Measurements from ENCODE around the gene PRDM15. TPM values are rescaled to one million over a fixed set of nuclear protein-coding genes. Genes with fewer than 3 reads are reported as not detected.

The PRDM15 gene
- total RNA-seq, 2 experiments from 2014 or later, result 13.2 to 14.5 TPM

GRCh38 chr21:41761934-41762635, 117.1 kb downstream of the PRDM15 start:
- DNase-seq (no peak), ATAC-seq (no peak)
- H3K4me3 Mint-ChIP-seq, result no peak overlapping the region
- H3K36me3 Mint-ChIP-seq (ENCODE audit: low read depth), result no peaks in the 10 kb centered on the region
- TF ChIP-seq CTCF (IDR thresholded peaks at IDR 0.05), result no peak
- intact Hi-C loops (cut with micrococcal nuclease), result no loop called here
- H3K27ac Mint-ChIP-seq, result no peak overlapping the region
- ChIA-PET POLR2A (no interaction called here), CTCF (interaction anchor here (1.5 kb wide), 1 partner anchor 16 kb away, joined by 3 read pairs; no protein-coding TSS in a partner anchor)
- no peaks in the 10 kb centered on the region for H3K9me3 Mint-ChIP-seq
- peaks cover 8% of the 10 kb centered on the region for H3K4me1 Mint-ChIP-seq (ENCODE audit: low read depth)
- peaks cover 51% of the 10 kb centered on the region for H3K27me3 Mint-ChIP-seq

DNA sequence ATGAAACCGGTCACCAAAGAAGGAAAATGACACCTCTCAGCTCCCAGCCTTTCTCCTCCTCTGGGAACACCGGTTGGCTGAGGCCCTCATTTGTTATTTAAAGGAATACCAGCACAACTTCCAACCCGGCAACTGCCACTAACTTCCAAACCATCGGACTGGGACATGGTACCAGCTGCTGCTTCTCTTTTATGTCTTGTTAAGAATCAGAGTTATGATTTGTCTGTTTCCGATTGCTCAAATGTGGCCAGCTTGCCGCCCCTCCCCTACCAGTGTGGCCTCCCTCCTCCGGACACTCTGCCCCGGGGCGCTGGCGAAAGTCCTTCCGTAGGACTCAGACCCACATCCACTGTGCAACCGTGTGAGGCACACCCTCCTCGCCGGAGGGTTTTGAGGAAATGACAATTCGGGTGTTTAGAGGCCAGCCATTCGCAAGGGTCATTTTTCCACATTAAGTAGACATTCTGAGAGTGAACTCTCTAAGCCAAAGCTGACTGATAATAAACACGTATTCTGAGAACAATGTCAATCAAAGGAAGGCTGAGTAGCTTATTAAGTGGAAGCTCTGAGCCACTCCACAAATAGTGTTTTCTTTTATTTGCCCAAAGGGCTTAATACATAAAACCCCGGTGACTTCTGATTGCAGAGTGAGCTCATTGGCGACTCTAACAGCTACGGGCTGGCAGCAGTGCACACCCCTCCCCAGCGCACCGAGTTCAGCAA, 117.8 kb downstream of the PRDM15 start:
- H3K4me3 Mint-ChIP-seq, result no peak overlapping the region
- H3K27ac Mint-ChIP-seq, result no peak overlapping the region
- peaks cover 50% of the 10 kb centered on the region for H3K27me3 Mint-ChIP-seq
- H3K9me3 Mint-ChIP-seq, result no peaks in the 10 kb centered on the region
- no peak for DNase-seq
- POLR2A ChIA-PET, result no interaction called here
- intact Hi-C loops (cut with micrococcal nuclease), result no loop called here
- CTCF ChIA-PET, result interaction anchor here (1.5 kb wide), 2 partner anchors 17 to 55 kb away, joined by 3 to 4 read pairs; no protein-coding TSS in a partner anchor
- peaks cover 7% of the 10 kb centered on the region for H3K4me1 Mint-ChIP-seq (ENCODE audit: low read depth)
- no peaks in the 10 kb centered on the region for H3K36me3 Mint-ChIP-seq (ENCODE audit: low read depth)
- ATAC-seq, result no peak
- TF ChIP-seq CTCF (IDR thresholded peaks at IDR 0.05), result no peak

DNA sequence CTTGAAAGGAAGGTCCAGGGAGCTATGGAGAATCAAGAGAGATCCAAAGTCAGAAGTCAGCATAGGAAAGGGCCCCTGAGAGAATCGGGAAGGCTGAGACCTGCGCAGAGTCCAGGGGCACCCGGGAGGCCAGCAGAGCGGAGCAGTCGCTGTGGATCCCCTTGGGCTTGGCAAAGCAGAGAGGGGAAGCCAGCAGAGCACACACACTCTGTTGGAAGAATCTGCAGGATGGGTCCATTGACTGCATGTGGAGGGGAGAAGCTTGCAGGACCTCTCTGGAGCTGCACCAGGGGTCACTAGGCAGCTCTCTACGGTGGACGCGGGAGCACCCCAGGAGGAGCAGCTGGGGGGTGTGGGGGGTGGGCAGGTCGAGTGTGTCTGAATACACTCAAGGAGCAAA, 118.7 kb downstream of the PRDM15 start:
- ChIA-PET POLR2A (no interaction called here), CTCF (interaction anchor here (1.5 kb wide), 1 partner anchor 56 kb away, joined by 4 read pairs; no protein-coding TSS in a partner anchor)
- no peak for TF ChIP-seq CTCF (IDR thresholded peaks at IDR 0.05)
- Mint-ChIP-seq H3K4me3 (no peak overlapping the region), H3K27me3 (peaks cover 44% of the 10 kb centered on the region), H3K36me3 (ENCODE audit: low read depth) (no peaks in the 10 kb centered on the region), H3K9me3 (no peaks in the 10 kb centered on the region), H3K4me1 (ENCODE audit: low read depth) (peaks cover 4% of the 10 kb centered on the region), H3K27ac (no peak overlapping the region)
- intact Hi-C loops (cut with micrococcal nuclease), result no loop called here
- no peak for ATAC-seq
- no peak for DNase-seq

GRCh38 chr21:41759926-41760325, 119.2 kb downstream of the PRDM15 start:
- DNase-seq (no peak), ATAC-seq (no peak)
- no peak for TF ChIP-seq CTCF (IDR thresholded peaks at IDR 0.05)
- Mint-ChIP-seq H3K9me3 (no peaks in the 10 kb centered on the region), H3K27ac (no peak overlapping the region), H3K4me3 (no peak overlapping the region), H3K36me3 (ENCODE audit: low read depth) (no peaks in the 10 kb centered on the region), H3K4me1 (ENCODE audit: low read depth) (peaks cover 4% of the 10 kb centered on the region), H3K27me3 (peaks cover 39% of the 10 kb centered on the region)
- CTCF ChIA-PET, result no interaction called here
- POLR2A ChIA-PET, result no interaction called here
- intact Hi-C loops (cut with micrococcal nuclease), result no loop called here

- CTCF ChIA-PET, result interaction anchor here (0.8 kb wide), 1 partner anchor 358 kb away, joined by 3 read pairs; no protein-coding TSS in a partner anchor
- no peak for DNase-seq
- ATAC-seq, result no peak
- H3K4me3 Mint-ChIP-seq, result no peak overlapping the region
- H3K27me3 Mint-ChIP-seq, result peaks cover 34% of the 10 kb centered on the region
- peaks cover 4% of the 10 kb centered on the region for H3K4me1 Mint-ChIP-seq (ENCODE audit: low read depth)
- intact Hi-C loops (cut with micrococcal nuclease), result no loop called here
- POLR2A ChIA-PET, result no interaction called here
- H3K9me3 Mint-ChIP-seq, result no peaks in the 10 kb centered on the region
- H3K27ac Mint-ChIP-seq, result no peak overlapping the region
- H3K36me3 Mint-ChIP-seq (ENCODE audit: low read depth), result no peaks in the 10 kb centered on the region
- TF ChIP-seq CTCF (IDR thresholded peaks at IDR 0.05), result no peak
Observed at GRCh38 chr21:41759214-41759840, 119.8 kb downstream of the PRDM15 start.
